Measurements from ENCODE around the gene ROPN1L.

ROPN1L gene

DNA sequence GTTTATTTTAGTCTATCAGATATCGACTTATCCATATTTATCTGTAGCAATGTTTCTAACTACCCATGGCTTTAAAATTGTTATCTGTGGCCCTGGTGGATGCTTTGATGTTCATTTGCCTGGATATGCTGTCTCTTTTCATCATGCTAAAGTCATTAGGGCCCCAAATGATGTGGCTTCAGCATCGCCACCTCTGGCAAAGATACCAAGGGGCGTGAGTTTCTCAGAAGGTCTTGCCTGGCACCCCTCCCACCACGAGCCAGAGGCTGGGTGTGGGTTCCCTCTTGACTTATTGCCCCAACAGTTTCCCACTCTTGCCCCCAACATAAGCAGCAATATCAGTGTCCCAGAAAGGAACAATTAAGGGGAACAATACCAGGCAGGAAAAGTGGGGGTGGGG lies 5.4 kb downstream of the ROPN1L start:
- Histone ChIP-seq H4K8ac (ENCODE audit: low read depth, low read length) (no peak overlapping the region), H4K91ac (ENCODE audit: low read depth, low read length, poor library complexity) (no peak overlapping the region), H2BK12ac (ENCODE audit: low read length) (no peak overlapping the region), H3K79me1 (ENCODE audit: low read depth, low read length) (no peaks in the 10 kb centered on the region), H2BK5ac (ENCODE audit: low read length) (no peak overlapping the region), H3K4ac (ENCODE audit: low read length) (no peak overlapping the region), H3K9ac (ENCODE audit: low read depth, low read length, poor library complexity) (no peak overlapping the region), H3K14ac (ENCODE audit: low read length) (peak overlapping the region; percentile 38), H3K36me3 (replicated peaks in 1 of 2; ENCODE audit: control insufficient read depth in 2 of 2, insufficient read depth in 2 of 2, low read length in 2 of 2) (no peaks in the 10 kb centered on the region), H2AFZ (ENCODE audit: low read length) (no peak overlapping the region), H2BK15ac (ENCODE audit: low read length) (no peak overlapping the region), H3K4me1 (ENCODE audit: control insufficient read depth in 2 of 2, insufficient read depth in 1 of 2, low read depth in 1 of 2, low read length in 2 of 2) (peaks cover 0 to 1% of the 10 kb centered on the region in 2 donors), H2AK5ac (ENCODE audit: low read depth, low read length) (no peak overlapping the region), H2BK120ac (ENCODE audit: low read depth, low read length) (no peak overlapping the region), H3K27me3 (ENCODE audit: control insufficient read depth in 3 of 3, insufficient read depth in 3 of 3, low read depth in 1 of 3, low read length in 3 of 3) (peaks cover 0 to 5% (median 0%) of the 10 kb centered on the region in 3 experiments), H3K18ac (ENCODE audit: low read length) (no peak overlapping the region), H3K4me3 (ENCODE audit: low read length in 2 of 2) (no peak overlapping the region), H3K23ac (ENCODE audit: low read depth, low read length, poor library complexity) (no peak overlapping the region), H3K27ac (replicated peaks; ENCODE audit: low read length) (no peak overlapping the region), H3K4me2 (ENCODE audit: insufficient read depth, low read length, poor library complexity, severe bottlenecking) (no peak overlapping the region), H3K9me3 (replicated peaks in 1 of 2; ENCODE audit: control insufficient read depth in 2 of 2, insufficient read depth in 1 of 2, low read depth in 1 of 2, low read length in 2 of 2) (no peaks in the 10 kb centered on the region)
- WGBS, 2 donors (ENCODE audit: extremely low coverage in 2 of 2, insufficient read length in 2 of 2, insufficient replicate concordance in 1 of 2): no CpG with 5 or more reads among the region's 4 CpGs
- no peak for DNase-seq (ENCODE audit: low spot score)

DNA sequence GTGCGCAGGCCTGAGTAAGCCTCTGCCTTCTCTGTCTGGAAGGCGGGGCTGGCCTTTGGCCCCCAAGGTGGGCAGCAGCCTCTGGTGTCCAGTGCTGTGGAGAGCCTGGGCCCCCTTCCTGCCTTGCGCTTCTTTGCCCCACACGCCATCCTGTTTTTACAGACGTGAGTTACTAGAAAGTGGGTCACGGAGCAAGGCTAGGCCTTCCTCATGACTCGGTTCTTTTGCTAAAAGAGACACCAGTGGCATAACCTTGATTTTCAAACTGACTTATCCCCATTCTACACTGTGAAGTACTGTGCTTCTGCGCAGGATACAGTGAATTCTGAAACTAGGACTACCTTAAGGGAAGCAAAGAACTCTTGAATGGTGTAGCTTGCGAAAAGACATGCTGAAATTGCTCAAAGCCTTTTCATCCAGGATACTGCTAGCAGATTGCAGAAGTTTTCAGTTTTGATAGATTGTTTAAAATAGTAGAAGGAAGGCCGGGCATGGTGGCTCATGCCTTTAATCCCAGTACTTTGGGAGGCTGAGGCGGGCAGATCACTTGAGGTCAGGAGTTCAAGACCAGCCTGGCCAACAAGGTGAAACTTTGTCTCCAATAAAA lies 7.2 kb downstream of the ROPN1L start:
- Histone ChIP-seq H2AFZ (ENCODE audit: low read length) (no peak overlapping the region), H3K4ac (ENCODE audit: low read length) (no peak overlapping the region), H4K8ac (ENCODE audit: low read depth, low read length) (no peak overlapping the region), H2BK120ac (ENCODE audit: low read depth, low read length) (no peak overlapping the region), H3K9ac (ENCODE audit: low read depth, low read length, poor library complexity) (no peak overlapping the region), H2BK12ac (ENCODE audit: low read length) (no peak overlapping the region), H3K4me3 (ENCODE audit: low read length in 2 of 2) (no peak overlapping the region), H2BK15ac (ENCODE audit: low read length) (no peak overlapping the region), H2AK5ac (ENCODE audit: low read depth, low read length) (no peak overlapping the region), H3K14ac (ENCODE audit: low read length) (no peak overlapping the region), H3K36me3 (replicated peaks in 1 of 2; ENCODE audit: control insufficient read depth in 2 of 2, insufficient read depth in 2 of 2, low read length in 2 of 2) (no peaks in the 10 kb centered on the region), H3K23ac (ENCODE audit: low read depth, low read length, poor library complexity) (no peak overlapping the region), H3K18ac (ENCODE audit: low read length) (peak overlapping the region; percentile 48), H3K79me1 (ENCODE audit: low read depth, low read length) (no peaks in the 10 kb centered on the region), H2BK5ac (ENCODE audit: low read length) (no peak overlapping the region), H3K27ac (replicated peaks; ENCODE audit: low read length) (no peak overlapping the region), H3K27me3 (ENCODE audit: control insufficient read depth in 3 of 3, insufficient read depth in 3 of 3, low read depth in 1 of 3, low read length in 3 of 3) (no peaks in the 10 kb centered on the region), H4K91ac (ENCODE audit: low read depth, low read length, poor library complexity) (no peak overlapping the region), H3K4me2 (ENCODE audit: insufficient read depth, low read length, poor library complexity, severe bottlenecking) (no peak overlapping the region), H3K4me1 (ENCODE audit: control insufficient read depth in 2 of 2, insufficient read depth in 1 of 2, low read depth in 1 of 2, low read length in 2 of 2) (peaks cover 0 to 3% of the 10 kb centered on the region in 2 donors), H3K9me3 (replicated peaks in 1 of 2; ENCODE audit: control insufficient read depth in 2 of 2, insufficient read depth in 1 of 2, low read depth in 1 of 2, low read length in 2 of 2) (no peaks in the 10 kb centered on the region)
- DNase-seq (ENCODE audit: low spot score): no peak
- WGBS, 2 donors (ENCODE audit: extremely low coverage in 2 of 2, insufficient read length in 2 of 2, insufficient replicate concordance in 1 of 2): no CpG with 5 or more reads among the region's 11 CpGs

DNA sequence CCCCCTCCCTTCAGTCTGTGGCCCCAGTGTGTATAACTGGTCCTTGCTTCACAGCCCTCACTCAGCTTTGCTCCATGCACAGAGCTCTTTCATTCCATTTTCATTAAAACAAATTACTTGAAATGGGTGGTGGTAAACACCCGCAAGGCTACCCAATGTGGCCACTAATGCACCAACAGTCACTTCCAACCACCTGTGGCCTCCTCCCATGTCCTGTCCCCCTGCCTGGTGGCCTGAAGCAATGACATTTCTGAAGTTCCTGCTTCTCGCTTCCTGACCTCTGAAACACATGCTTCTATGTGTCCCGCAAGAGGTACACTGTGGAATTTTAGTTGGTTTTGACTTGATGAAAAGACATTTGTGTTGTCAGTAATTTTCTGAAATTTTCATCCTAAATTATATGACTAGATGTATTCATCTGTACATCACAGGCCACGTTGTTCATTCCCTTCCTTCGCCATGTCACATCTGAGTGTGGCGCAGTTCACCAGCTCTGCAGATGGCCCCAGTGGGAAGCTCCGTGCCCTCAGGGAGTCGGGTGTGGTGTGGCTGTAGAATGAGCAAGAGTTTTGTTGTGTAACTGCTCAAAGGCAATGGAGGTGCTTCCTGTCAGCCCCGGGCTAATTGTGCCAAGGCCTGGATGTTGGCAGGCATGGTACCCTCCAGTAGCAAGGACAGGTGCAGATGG lies 9.6 kb downstream of the ROPN1L start:
- Histone ChIP-seq H4K8ac (ENCODE audit: low read depth, low read length) (no peak overlapping the region), H3K4me3 (ENCODE audit: low read length in 2 of 2) (no peak overlapping the region), H4K91ac (ENCODE audit: low read depth, low read length, poor library complexity) (no peak overlapping the region), H2BK5ac (ENCODE audit: low read length) (no peak overlapping the region), H2AFZ (ENCODE audit: low read length) (no peak overlapping the region), H3K27ac (replicated peaks; ENCODE audit: low read length) (no peak overlapping the region), H2BK12ac (ENCODE audit: low read length) (no peak overlapping the region), H3K79me1 (ENCODE audit: low read depth, low read length) (no peaks in the 10 kb centered on the region), H3K18ac (ENCODE audit: low read length) (no peak overlapping the region), H3K4ac (ENCODE audit: low read length) (no peak overlapping the region), H3K9ac (ENCODE audit: low read depth, low read length, poor library complexity) (peak overlapping the region; percentile 35), H2BK15ac (ENCODE audit: low read length) (no peak overlapping the region), H3K23ac (ENCODE audit: low read depth, low read length, poor library complexity) (peak overlapping the region; percentile 39), H2BK120ac (ENCODE audit: low read depth, low read length) (no peak overlapping the region), H3K14ac (ENCODE audit: low read length) (no peak overlapping the region), H3K27me3 (ENCODE audit: control insufficient read depth in 3 of 3, insufficient read depth in 3 of 3, low read depth in 1 of 3, low read length in 3 of 3) (no peaks in the 10 kb centered on the region), H3K36me3 (replicated peaks in 1 of 2; ENCODE audit: control insufficient read depth in 2 of 2, insufficient read depth in 2 of 2, low read length in 2 of 2) (no peaks in the 10 kb centered on the region), H3K4me1 (ENCODE audit: control insufficient read depth in 2 of 2, insufficient read depth in 1 of 2, low read depth in 1 of 2, low read length in 2 of 2) (peaks cover 8 to 13% of the 10 kb centered on the region in 2 donors), H2AK5ac (ENCODE audit: low read depth, low read length) (peak overlapping the region; percentile 56), H3K9me3 (replicated peaks in 1 of 2; ENCODE audit: control insufficient read depth in 2 of 2, insufficient read depth in 1 of 2, low read depth in 1 of 2, low read length in 2 of 2) (no peaks in the 10 kb centered on the region), H3K4me2 (ENCODE audit: insufficient read depth, low read length, poor library complexity, severe bottlenecking) (no peak overlapping the region)
- DNase-seq (ENCODE audit: low spot score): no peak
- no CpG with 5 or more reads among the region's 9 CpGs for WGBS, 2 donors (ENCODE audit: extremely low coverage in 2 of 2, insufficient read length in 2 of 2, insufficient replicate concordance in 1 of 2)

DNA sequence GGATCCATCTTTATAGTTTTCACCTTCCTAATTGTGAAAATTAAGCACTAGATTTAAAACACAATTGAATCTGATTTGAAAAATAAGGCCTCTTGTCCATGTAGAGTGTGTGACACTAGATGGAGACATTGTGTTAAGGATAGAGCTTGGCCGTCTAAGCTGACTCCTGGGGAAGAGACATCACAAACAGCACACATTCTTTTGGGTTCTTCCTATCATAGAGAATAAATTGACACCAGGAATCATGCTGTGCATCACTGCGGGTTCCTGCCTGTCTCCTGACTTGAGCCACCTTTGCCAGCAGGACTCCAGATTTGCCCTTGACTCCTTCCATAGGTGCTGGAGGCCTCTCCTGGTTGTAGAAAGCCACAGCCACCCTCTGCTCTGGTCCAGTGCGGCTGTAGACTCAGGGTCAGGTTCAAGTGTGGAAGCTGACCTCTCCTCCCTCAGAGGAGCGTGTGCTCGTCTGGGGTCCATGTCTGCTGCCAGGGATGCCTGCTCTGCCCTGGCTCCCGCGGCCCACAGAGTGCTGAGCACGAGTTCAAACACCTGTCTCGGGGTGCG lies 11.2 kb downstream of the ROPN1L start:
- H3K9me3 ChIP-seq (replicated peaks in 1 of 2; ENCODE audit: control insufficient read depth in 2 of 2, insufficient read depth in 1 of 2, low read depth in 1 of 2, low read length in 2 of 2): no peaks in the 10 kb centered on the region
- H3K36me3 ChIP-seq (replicated peaks in 1 of 2; ENCODE audit: control insufficient read depth in 2 of 2, insufficient read depth in 2 of 2, low read length in 2 of 2): no peaks in the 10 kb centered on the region
- no peak overlapping the region for H3K14ac ChIP-seq (ENCODE audit: low read length)
- H3K4me3 ChIP-seq (ENCODE audit: low read length in 2 of 2): no peak overlapping the region
- H3K27me3 ChIP-seq (ENCODE audit: control insufficient read depth in 3 of 3, insufficient read depth in 3 of 3, low read depth in 1 of 3, low read length in 3 of 3): no peaks in the 10 kb centered on the region
- H2BK12ac ChIP-seq (ENCODE audit: low read length): peak overlapping the region; percentile 91
- no peak overlapping the region for H3K4ac ChIP-seq (ENCODE audit: low read length)
- no peak overlapping the region for H2AFZ ChIP-seq (ENCODE audit: low read length)
- WGBS, 2 donors (ENCODE audit: extremely low coverage in 2 of 2, insufficient read length in 2 of 2, insufficient replicate concordance in 1 of 2): no CpG with 5 or more reads among the region's 10 CpGs
- H2BK120ac ChIP-seq (ENCODE audit: low read depth, low read length): no peak overlapping the region
- H3K4me1 ChIP-seq (ENCODE audit: control insufficient read depth in 2 of 2, insufficient read depth in 1 of 2, low read depth in 1 of 2, low read length in 2 of 2): peaks cover 11 to 18% of the 10 kb centered on the region in 2 donors
- H3K18ac ChIP-seq (ENCODE audit: low read length): peak overlapping the region; percentile 24
- H2BK15ac ChIP-seq (ENCODE audit: low read length): no peak overlapping the region
- peak overlapping the region; percentile 91 for H2AK5ac ChIP-seq (ENCODE audit: low read depth, low read length)
- no peak overlapping the region for H4K8ac ChIP-seq (ENCODE audit: low read depth, low read length)
- no peak overlapping the region for H4K91ac ChIP-seq (ENCODE audit: low read depth, low read length, poor library complexity)
- H3K4me2 ChIP-seq (ENCODE audit: insufficient read depth, low read length, poor library complexity, severe bottlenecking): no peak overlapping the region
- H3K9ac ChIP-seq (ENCODE audit: low read depth, low read length, poor library complexity): peak overlapping the region; percentile 15
- peak; percentile 49 for DNase-seq (ENCODE audit: low spot score)
- H3K23ac ChIP-seq (ENCODE audit: low read depth, low read length, poor library complexity): peak overlapping the region; percentile 40
- no peaks in the 10 kb centered on the region for H3K79me1 ChIP-seq (ENCODE audit: low read depth, low read length)
- H3K27ac ChIP-seq (replicated peaks; ENCODE audit: low read length): no peak overlapping the region
- H2BK5ac ChIP-seq (ENCODE audit: low read length): no peak overlapping the region
